Measurements from ENCODE around the gene COX7B2. TPM values are rescaled to one million over a fixed set of nuclear protein-coding genes. Genes with fewer than 3 reads are reported as not detected.

COX7B2 gene
- total and polyA plus RNA-seq, 10 of the 15 experiments (the other 5 are each of a cell fraction or from before 2014, with no cell fraction given), result not detected

- Histone ChIP-seq H3K9ac (ENCODE audit: control insufficient read depth, insufficient read depth, low read length) (no peak overlapping the region), H3K4me3 (no peak overlapping the region), H3K9me3 (replicated peaks; ENCODE audit: control insufficient read depth, insufficient read depth, low read length) (no peaks in the 10 kb centered on the region), H4K20me1 (ENCODE audit: control insufficient read depth, insufficient read depth) (no peaks in the 10 kb centered on the region), H3K27ac (ENCODE audit: control insufficient read depth, insufficient read depth) (no peak overlapping the region), H3K4me1 (ENCODE audit: control insufficient read depth, insufficient read depth, low read length) (no peaks in the 10 kb centered on the region), H2AFZ (ENCODE audit: control insufficient read depth, low read depth, low read length) (no peak overlapping the region), H3K4me2 (ENCODE audit: control insufficient read depth, insufficient read depth) (no peak overlapping the region), H3K36me3 (ENCODE audit: control insufficient read depth in 2 of 2, insufficient read depth in 2 of 2, low read length in 1 of 2) (no peaks in the 10 kb centered on the region), H3K27me3 (replicated peaks in 1 of 2; ENCODE audit: control insufficient read depth in 2 of 2, insufficient read depth in 2 of 2, low read length in 1 of 2) (no peaks in the 10 kb centered on the region), H3K79me2 (ENCODE audit: control insufficient read depth, insufficient read depth, low read length) (no peaks in the 10 kb centered on the region)
- no TSS peak for BruUV-seq (replicated peaks)
- ChIA-PET CTCF (no interaction called here), POLR2A (no interaction called here), RAD21 (ENCODE audit: unreplicated experiment) (no interaction called here), SMC1A (ENCODE audit: uncharacterized antibody, unreplicated experiment) (no interaction called here)
- in situ Hi-C loops (cut with MboI) (no loop called here), intact Hi-C loops (cut with micrococcal nuclease; ENCODE audit: unreplicated experiment) (no loop called here)
- ATAC-seq (no peak), FAIRE-seq (no peak), DNase-seq (ENCODE audit: low read depth, low spot score) (no peak)
- 5% methylated on average over 3 of the region's 3 CpGs for WGBS (ENCODE audit: insufficient coverage, insufficient replicate concordance, low lambda C conversion rate, missing lambda C conversion rate)
- TF ChIP-seq MYB (IDR thresholded peaks at IDR 0.05; ENCODE audit: borderline replicate concordance, low read depth, low read length), result no peak
- no peak for TF ChIP-seq NR2C1 (IDR thresholded peaks at IDR 0.05)
- no peak for TF ChIP-seq BMI1 (IDR thresholded peaks at IDR 0.05; ENCODE audit: borderline replicate concordance)
- TF ChIP-seq TBL1XR1 (IDR thresholded peaks at IDR 0.05; ENCODE audit: low read depth, low read length), result no peak
- TF ChIP-seq RB1 (IDR thresholded peaks at IDR 0.05; ENCODE audit: borderline replicate concordance), result no peak
- TF ChIP-seq IRF5 (IDR thresholded peaks at IDR 0.05; ENCODE audit: borderline replicate concordance), result no peak
- TF ChIP-seq ZBTB11 (CRISPR knock-in tag; IDR thresholded peaks at IDR 0.05), result no peak
- no peak for TF ChIP-seq RAD21 (IDR thresholded peaks at IDR 0.05; ENCODE audit: insufficient read depth, low read depth, low read length)
- no peak for TF ChIP-seq POU2F2 (IDR thresholded peaks at IDR 0.05; ENCODE audit: borderline replicate concordance, low read depth, low read length)
- no peak for TF ChIP-seq BCL11A (IDR thresholded peaks at IDR 0.05; ENCODE audit: low read depth, low read length)
- TF ChIP-seq FOXM1 (IDR thresholded peaks at IDR 0.05; ENCODE audit: low read depth, low read length), result no peak
- TF ChIP-seq NR2F1 (conservative IDR thresholded peaks at IDR 0.05), result no peak
- no peak for TF ChIP-seq E2F8 (IDR thresholded peaks at IDR 0.05; ENCODE audit: low read depth, partially characterized antibody)
Measured at GRCh38 chr4:46730075-46730474, 179.0 kb downstream of the COX7B2 start.
